WERI-Rb-1 (cell line): Measurements from ENCODE around the gene FAM135A.

Source experiments
- DNase-seq: peaks from one replicate; pipeline ENCODE4 v3.0.0-alpha.2; 2020
- H3K27ac ChIP-seq: fragments of 250-450 bp; sonication (Bioruptor Pico); 2 replicates; pipeline ENCODE4 v1.5.1; 2020; ENCODE audit warnings: mild to moderate bottlenecking, moderate library complexity
- H3K27me3 ChIP-seq: fragments of 250-450 bp; sonication (Bioruptor Pico); 2 replicates; pipeline ENCODE4 v1.5.1; 2021; ENCODE audit warnings: mild to moderate bottlenecking, low read depth, moderate library complexity; ENCODE audit not compliant: insufficient read depth, severe bottlenecking
- H3K36me3 ChIP-seq: fragments of 250-450 bp; sonication (Bioruptor Pico); 2 replicates; pipeline ENCODE4 v1.5.1; 2020; ENCODE audit warnings: mild to moderate bottlenecking, moderate library complexity
- H3K4me3 ChIP-seq: 2 replicates; pipeline ENCODE4 v1.5.1; 2011; ENCODE audit warnings: low read depth, mild to moderate bottlenecking, control low read depth, low read length
- H3K9me3 ChIP-seq: fragments of 250-450 bp; sonication (Bioruptor Pico); 2 replicates; pipeline ENCODE4 v1.5.1; 2021; ENCODE audit warnings: mild to moderate bottlenecking, moderate library complexity; ENCODE audit not compliant: severe bottlenecking
- TF ChIP-seq, protein P1 (sequence below): IDR thresholded peaks from 2 replicates; pipeline ENCODE4 v1.5.1; 2011; ENCODE audit warnings: low read depth, mild to moderate bottlenecking, control low read depth, inconsistent platforms, low read length

Gene FAM135A

DNA sequence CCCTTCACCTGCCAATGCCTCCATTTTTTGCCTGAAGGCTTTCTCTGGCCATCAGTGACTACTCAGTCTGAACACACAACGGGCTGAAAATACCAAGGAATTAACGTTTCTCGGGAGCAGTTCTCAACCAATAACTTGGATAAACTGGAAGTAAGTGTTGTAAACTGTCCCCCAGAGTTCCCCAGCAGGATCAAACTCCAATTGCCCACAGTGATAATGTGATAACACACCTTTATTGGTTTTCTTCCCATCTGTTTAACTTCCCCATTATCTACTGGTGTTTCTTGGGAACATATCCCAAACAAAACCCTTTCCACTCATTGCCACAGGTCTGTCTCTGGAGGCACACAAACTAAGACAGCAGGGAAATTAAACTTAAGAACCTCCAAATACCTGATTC is 21.8 kb upstream of the FAM135A start:
- no peaks in the 10 kb centered on the region for H3K36me3 ChIP-seq
- H3K27ac ChIP-seq: no peak overlapping the region
- H3K4me3 ChIP-seq: no peak overlapping the region
- no peaks in the 10 kb centered on the region for H3K9me3 ChIP-seq
- H3K27me3 ChIP-seq: no peaks in the 10 kb centered on the region
- TF ChIP-seq, protein P1, sequence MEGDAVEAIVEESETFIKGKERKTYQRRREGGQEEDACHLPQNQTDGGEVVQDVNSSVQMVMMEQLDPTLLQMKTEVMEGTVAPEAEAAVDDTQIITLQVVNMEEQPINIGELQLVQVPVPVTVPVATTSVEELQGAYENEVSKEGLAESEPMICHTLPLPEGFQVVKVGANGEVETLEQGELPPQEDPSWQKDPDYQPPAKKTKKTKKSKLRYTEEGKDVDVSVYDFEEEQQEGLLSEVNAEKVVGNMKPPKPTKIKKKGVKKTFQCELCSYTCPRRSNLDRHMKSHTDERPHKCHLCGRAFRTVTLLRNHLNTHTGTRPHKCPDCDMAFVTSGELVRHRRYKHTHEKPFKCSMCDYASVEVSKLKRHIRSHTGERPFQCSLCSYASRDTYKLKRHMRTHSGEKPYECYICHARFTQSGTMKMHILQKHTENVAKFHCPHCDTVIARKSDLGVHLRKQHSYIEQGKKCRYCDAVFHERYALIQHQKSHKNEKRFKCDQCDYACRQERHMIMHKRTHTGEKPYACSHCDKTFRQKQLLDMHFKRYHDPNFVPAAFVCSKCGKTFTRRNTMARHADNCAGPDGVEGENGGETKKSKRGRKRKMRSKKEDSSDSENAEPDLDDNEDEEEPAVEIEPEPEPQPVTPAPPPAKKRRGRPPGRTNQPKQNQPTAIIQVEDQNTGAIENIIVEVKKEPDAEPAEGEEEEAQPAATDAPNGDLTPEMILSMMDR: no peak
- no peak for DNase-seq

DNA sequence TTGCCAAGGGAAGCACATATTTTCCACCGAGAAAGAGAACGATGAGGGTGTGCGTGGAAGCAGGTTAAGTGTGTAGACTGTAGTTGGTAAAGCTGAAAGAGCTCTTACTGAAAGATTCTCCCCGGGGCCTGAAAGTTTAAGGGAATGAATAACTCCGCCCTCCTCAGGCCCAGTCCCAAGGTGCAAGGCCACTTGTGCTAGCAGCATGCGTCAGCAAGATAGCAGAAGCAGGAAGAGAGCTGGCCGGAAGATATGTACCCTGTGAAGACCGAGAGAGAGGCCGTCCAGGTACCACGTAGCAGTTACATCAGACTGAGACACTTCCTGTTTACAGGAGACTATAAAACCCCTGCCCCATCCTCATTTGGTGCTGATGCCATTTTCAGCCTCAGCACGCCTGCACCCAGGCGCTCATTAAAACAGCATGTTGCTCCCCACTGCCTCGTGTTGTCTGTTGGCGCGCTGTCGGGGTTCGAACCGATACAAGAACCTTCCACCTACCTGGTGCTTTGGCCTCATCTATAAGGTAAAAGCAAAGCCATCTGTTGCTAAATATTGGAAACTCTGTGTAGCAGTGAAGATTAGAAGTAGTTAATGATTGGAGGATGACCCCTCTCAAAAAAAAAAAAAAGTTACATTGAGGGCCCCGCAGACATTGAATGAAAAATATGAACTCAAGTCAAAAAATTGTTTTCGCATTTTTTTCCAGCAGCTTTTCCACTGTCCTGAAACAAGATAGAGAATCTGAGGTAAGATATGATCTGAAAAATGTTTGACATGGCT is 18.6 kb upstream of the FAM135A start:
- no peak for DNase-seq
- H3K4me3 ChIP-seq: no peak overlapping the region
- no peaks in the 10 kb centered on the region for H3K9me3 ChIP-seq
- no peaks in the 10 kb centered on the region for H3K27me3 ChIP-seq
- TF ChIP-seq, protein P1: no peak
- H3K36me3 ChIP-seq: no peaks in the 10 kb centered on the region
- H3K27ac ChIP-seq: no peak overlapping the region

DNA sequence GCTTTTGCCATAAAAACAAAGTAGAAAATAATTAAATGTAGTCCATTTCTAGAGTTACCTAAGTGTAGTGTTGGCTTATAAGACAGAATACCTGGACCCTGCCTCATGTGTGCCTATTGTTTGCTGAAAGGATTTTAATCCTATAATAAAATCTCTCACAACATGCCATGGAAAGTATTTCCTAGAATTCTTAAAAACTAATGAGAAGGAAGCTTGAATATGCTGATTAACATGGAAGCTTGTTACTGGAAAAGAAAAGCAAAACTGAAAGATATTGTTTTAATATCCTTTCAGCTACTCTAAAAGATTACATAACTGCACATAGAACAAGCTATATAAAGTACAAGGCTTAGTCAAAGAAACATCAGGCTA is 18.0 kb upstream of the FAM135A start:
- TF ChIP-seq, protein P1: no peak
- H3K36me3 ChIP-seq: no peaks in the 10 kb centered on the region
- H3K27me3 ChIP-seq: no peaks in the 10 kb centered on the region
- no peak overlapping the region for H3K4me3 ChIP-seq
- DNase-seq: no peak
- H3K9me3 ChIP-seq: no peaks in the 10 kb centered on the region
- H3K27ac ChIP-seq: no peak overlapping the region

DNA sequence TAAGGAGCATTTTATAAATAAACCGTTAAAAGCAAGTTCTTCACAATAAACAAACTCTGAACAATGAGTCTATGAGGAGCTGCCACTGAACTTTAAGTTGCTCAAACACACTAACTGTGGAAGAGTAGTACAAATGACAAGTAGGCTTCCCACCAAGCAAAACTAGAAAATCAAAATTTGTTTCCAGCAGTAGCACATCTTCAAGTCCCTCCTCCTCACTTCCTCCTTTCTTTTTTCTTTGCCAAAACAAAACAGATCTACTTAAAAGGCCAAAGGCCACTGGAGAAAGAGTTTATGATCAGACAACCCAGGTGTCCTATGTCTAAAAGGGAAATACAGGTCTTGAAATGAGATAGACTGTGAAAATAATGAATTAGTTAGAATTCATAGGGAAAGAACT is 17.1 kb upstream of the FAM135A start:
- no peaks in the 10 kb centered on the region for H3K27me3 ChIP-seq
- no peaks in the 10 kb centered on the region for H3K36me3 ChIP-seq
- no peak overlapping the region for H3K27ac ChIP-seq
- no peaks in the 10 kb centered on the region for H3K9me3 ChIP-seq
- TF ChIP-seq, protein P1: no peak
- DNase-seq: no peak
- no peak overlapping the region for H3K4me3 ChIP-seq

DNA sequence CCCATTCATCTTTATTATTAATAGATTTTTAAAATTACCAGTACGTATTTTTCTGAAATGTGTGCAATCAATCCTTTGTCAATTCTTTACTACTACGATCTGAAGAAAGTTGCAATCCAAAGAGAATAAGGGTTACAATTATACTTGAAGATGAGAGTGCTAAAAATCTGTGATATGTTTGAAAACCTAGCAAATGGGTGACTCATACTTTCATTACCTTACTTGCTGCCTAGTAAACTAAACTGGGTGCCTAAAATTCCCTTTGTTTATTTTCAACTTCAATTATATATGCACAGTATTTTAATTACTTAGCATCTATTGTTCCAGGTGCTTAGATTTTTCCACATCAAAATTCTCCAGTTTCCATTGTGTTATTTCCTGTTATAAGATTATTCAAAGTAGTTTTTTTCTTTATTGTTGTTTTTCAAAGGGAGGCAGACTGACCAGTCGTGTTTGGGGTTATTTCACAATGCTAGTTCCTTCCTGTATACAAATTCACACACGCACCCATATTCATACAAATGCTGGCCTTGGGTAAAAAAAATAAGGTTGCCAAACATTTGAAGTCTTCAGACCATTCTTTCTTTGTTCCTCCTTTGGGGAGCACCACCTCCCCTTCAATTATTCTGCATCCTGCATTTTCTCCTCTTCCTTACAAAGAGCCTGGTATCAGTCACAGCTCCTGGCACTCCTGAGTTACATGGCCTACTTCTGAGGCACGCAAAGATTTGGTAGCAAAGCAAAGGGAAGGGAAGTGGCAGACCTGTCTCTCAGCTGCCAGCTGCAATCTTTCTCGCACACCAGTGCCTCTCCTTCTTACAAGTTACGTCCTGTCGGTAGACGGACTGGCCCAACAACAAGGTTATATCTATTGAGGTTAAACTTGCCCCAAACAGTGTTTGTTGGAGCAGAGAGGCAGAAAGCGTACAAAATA is 16.2 kb upstream of the FAM135A start:
- H3K36me3 ChIP-seq: no peaks in the 10 kb centered on the region
- no peak overlapping the region for H3K4me3 ChIP-seq
- DNase-seq: no peak
- no peak overlapping the region for H3K27ac ChIP-seq
- no peaks in the 10 kb centered on the region for H3K27me3 ChIP-seq
- H3K9me3 ChIP-seq: no peaks in the 10 kb centered on the region
- TF ChIP-seq, protein P1: no peak
